Measurements from ENCODE around the gene RIBC2. TPM values are rescaled to one million over a fixed set of nuclear protein-coding genes. Genes with fewer than 3 reads are reported as not detected.

The RIBC2 gene
- total RNA-seq, 2 donors from 2014 or later, result not detected

DNA sequence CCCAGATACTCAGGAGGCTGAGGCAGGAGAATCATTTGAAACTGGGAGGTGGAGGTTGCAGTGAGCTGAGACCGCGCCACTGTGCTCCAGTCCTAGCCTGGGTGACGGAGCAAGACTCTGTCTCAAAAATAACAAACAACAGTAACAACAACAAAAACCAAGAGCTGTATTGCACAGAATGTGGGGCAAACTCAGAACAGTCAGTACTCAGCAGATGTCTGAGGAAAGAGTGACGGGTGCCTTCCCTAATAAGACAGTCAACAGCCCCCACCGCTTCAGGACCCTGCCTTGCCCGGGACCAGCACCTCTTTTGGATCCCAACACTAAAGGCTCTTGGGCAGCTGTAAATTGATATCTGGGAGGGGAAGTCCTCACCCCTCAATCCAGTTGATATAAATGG is 40.3 kb downstream of the RIBC2 start:
- TF ChIP-seq, protein P1, sequence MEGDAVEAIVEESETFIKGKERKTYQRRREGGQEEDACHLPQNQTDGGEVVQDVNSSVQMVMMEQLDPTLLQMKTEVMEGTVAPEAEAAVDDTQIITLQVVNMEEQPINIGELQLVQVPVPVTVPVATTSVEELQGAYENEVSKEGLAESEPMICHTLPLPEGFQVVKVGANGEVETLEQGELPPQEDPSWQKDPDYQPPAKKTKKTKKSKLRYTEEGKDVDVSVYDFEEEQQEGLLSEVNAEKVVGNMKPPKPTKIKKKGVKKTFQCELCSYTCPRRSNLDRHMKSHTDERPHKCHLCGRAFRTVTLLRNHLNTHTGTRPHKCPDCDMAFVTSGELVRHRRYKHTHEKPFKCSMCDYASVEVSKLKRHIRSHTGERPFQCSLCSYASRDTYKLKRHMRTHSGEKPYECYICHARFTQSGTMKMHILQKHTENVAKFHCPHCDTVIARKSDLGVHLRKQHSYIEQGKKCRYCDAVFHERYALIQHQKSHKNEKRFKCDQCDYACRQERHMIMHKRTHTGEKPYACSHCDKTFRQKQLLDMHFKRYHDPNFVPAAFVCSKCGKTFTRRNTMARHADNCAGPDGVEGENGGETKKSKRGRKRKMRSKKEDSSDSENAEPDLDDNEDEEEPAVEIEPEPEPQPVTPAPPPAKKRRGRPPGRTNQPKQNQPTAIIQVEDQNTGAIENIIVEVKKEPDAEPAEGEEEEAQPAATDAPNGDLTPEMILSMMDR (IDR thresholded peaks at IDR 0.05), result no peak
- Histone ChIP-seq H3K27me3 (no peaks in the 10 kb centered on the region), H3K36me3 (no peaks in the 10 kb centered on the region), H3K4me1 (peaks cover 0 to 17% of the 10 kb centered on the region in 2 donors), H3K9me3 (no peaks in the 10 kb centered on the region), H3K27ac (no peak overlapping the region), H3K4me3 (no peak overlapping the region)
- DNase-seq (ENCODE audit: low spot score), result no peak

DNA sequence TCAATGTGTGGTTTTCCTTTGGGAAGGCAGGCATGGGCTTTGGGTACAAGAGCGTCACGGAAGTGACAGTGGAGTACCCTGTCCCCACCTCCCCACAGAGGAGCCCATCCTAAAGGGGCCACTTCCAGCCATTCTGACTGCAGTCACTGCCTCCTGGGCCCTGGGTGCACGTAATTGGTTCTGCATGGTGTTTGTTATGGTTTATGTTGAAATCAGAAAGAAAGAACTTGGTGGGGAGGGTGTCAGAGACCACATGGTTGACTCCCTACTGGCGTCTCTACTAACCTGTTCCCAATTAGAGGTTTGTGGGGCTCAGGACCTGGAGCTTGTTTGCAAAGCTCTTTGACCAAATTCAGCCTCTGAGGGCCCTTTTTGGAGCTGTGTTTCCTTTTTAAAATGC is 40.8 kb downstream of the RIBC2 start:
- Histone ChIP-seq H3K36me3 (no peaks in the 10 kb centered on the region), H3K9me3 (no peaks in the 10 kb centered on the region), H3K4me1 (peaks cover 0 to 17% of the 10 kb centered on the region in 2 donors), H3K27ac (no peak overlapping the region), H3K27me3 (no peaks in the 10 kb centered on the region), H3K4me3 (no peak overlapping the region)
- TF ChIP-seq, protein P1 (IDR thresholded peaks at IDR 0.05), result no peak
- DNase-seq (ENCODE audit: low spot score), result no peak

DNA sequence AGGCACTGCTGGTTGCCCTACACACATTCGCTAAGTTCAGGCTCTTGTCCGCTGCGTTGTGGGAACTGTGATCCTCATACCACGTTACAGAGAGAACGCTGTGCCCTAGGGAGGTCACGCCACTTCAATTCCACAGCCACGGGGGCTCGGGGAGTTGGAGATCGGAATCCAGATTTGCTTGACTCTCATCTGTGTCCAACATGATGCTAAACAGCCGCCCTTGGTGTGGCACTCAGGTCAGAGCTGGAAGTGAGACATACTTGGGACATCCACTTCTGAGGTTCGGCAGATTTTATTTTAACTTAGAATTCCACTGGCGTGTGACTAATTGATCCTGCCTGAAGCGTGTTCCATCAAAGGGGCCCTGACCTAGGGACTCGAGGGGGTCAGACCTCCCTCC is 41.7 kb downstream of the RIBC2 start:
- no peak overlapping the region for H3K4me3 ChIP-seq
- H3K36me3 ChIP-seq, result no peaks in the 10 kb centered on the region
- no peaks in the 10 kb centered on the region for H3K27me3 ChIP-seq
- H3K27ac ChIP-seq, result no peak overlapping the region
- TF ChIP-seq, protein P1 (IDR thresholded peaks at IDR 0.05), result no peak
- no peaks in the 10 kb centered on the region for H3K9me3 ChIP-seq
- H3K4me1 ChIP-seq, result peaks cover 0 to 20% of the 10 kb centered on the region in 2 donors
- no peak for DNase-seq (ENCODE audit: low spot score)

DNA sequence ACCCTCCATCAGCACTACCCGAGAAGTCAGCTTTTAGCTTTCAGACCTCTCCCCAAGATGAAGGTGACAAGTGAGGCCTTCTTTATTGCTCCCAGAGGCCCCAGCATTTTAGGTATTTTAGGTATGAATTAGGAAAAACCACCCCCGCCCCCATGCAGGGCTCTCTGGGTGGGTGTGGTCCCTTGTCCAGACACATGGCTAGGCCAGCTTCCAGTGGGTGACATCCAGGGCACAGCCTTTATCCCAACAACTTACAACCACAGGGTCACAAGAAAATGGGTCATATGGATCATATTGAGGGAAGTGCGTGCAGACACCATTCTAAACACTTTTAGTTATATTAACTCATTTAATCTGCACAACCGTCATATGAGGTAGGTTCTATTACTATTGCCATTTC is 42.1 kb downstream of the RIBC2 start:
- Histone ChIP-seq H3K36me3 (no peaks in the 10 kb centered on the region), H3K4me3 (no peak overlapping the region), H3K4me1 (peaks cover 0 to 16% of the 10 kb centered on the region in 2 donors), H3K27ac (no peak overlapping the region), H3K27me3 (no peaks in the 10 kb centered on the region), H3K9me3 (no peaks in the 10 kb centered on the region)
- no peak for DNase-seq (ENCODE audit: low spot score)
- TF ChIP-seq, protein P1 (IDR thresholded peaks at IDR 0.05), result no peak

DNA sequence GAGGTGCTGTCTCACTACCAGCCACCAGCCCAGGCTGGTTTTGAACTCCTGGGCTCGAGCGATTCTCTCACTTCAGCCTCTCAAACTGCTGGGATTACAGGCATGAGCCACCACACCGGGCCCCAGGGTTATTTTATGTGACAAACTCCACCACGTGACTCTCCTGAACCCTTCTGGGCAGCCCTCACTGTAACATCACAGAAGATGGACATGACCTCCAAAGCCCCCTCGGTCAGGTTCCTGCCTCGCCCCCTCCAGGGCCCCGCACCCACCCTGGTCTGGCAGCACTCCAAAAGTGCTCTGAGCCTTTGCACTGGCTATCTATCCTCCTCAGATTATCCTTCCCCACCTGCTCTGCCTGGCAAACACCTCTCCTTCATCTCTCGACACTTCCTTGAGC is 43.3 kb downstream of the RIBC2 start:
- H3K27me3 ChIP-seq, result no peaks in the 10 kb centered on the region
- no peak overlapping the region for H3K27ac ChIP-seq
- no peak for DNase-seq (ENCODE audit: low spot score)
- no peaks in the 10 kb centered on the region for H3K36me3 ChIP-seq
- no peaks in the 10 kb centered on the region for H3K9me3 ChIP-seq
- TF ChIP-seq, protein P1 (IDR thresholded peaks at IDR 0.05), result no peak
- H3K4me1 ChIP-seq, result peaks cover 0 to 6% of the 10 kb centered on the region in 2 donors
- H3K4me3 ChIP-seq, result no peak overlapping the region

DNA sequence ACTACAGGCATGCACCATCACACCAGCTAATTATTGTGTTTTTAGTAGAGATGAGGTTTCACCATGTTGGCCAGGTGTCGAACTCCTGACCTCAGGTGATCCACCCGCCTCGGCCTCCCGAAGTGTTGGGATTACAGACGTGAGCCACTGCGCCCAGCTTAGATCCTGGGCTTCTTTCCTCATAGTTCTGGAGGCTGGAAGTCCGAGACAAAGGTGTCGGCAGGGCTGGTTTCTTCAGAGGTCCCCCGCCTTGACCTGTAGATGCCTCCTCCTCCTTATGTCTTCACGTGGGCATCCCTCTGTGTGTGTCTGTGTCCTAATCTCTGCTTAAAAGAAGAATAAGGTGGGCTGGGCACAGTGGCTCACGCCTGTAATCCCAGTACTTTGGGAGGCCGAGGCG is 45.0 kb downstream of the RIBC2 start:
- H3K4me1 ChIP-seq, result peaks cover 0 to 4% of the 10 kb centered on the region in 2 donors
- no peak overlapping the region for H3K4me3 ChIP-seq
- H3K9me3 ChIP-seq, result no peaks in the 10 kb centered on the region
- DNase-seq (ENCODE audit: low spot score), result no peak
- no peak overlapping the region for H3K27ac ChIP-seq
- TF ChIP-seq, protein P1 (IDR thresholded peaks at IDR 0.05), result no peak
- H3K36me3 ChIP-seq, result no peaks in the 10 kb centered on the region
- H3K27me3 ChIP-seq, result no peaks in the 10 kb centered on the region

Data from right atrium auricular region (tissue), 2 donors.